ENCODE measurements around the gene CYP27A1. TPM values are rescaled to one million over a fixed set of nuclear protein-coding genes. Genes with fewer than 3 reads are reported as not detected.

The CYP27A1 gene
- total and polyA plus RNA-seq, 2 of the 8 experiments (the other 6 are each of a cell fraction or from before 2014, with no cell fraction given), result 5.4 to 14.7 TPM

DNA sequence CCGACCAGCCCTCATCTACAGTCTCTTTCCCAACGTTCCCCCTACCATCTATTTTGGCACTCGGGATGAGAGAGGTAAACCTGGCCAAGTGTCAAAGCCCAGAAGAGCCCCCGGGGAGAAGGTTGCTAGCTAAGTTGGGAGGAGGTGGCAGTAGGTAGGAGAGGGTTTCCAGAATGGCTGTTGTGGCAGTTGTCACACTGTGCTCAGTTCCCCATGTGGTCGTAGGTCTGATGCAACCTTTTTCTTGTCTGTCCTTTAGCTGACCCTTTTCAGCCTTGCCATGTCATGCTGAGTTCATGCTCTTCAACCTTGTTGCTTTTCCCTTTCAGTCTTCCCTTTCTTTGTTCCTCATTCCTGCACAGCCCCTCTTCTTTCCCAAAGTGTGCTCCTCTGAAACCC is 36.8 kb upstream of the CYP27A1 start:
- Histone ChIP-seq H2BK12ac (ENCODE audit: low read depth, low read length) (no peak overlapping the region), H2BK5ac (ENCODE audit: low read depth, low read length) (no peak overlapping the region), H3K79me1 (ENCODE audit: low read depth, low read length) (no peaks in the 10 kb centered on the region), H2BK20ac (ENCODE audit: low read length) (no peak overlapping the region), H3K18ac (ENCODE audit: extremely low read depth, low read length) (no peak overlapping the region), H4K5ac (ENCODE audit: insufficient read length, low read depth, low read length) (no peak overlapping the region), H2BK15ac (ENCODE audit: low read length) (no peak overlapping the region), H3K27ac (ENCODE audit: low read depth, low read length) (no peak overlapping the region), H3K4me2 (ENCODE audit: insufficient read depth in 1 of 2, low read depth in 2 of 2, low read length in 2 of 2) (no peak overlapping the region), H3K36me3 (ENCODE audit: control insufficient read depth in 2 of 4, insufficient read depth in 4 of 4, low read length in 3 of 4) (peaks cover 18 to 80% (median 47%) of the 10 kb centered on the region in 4 experiments), H3K4me3 (ENCODE audit: extremely low read depth in 1 of 4, insufficient read depth in 2 of 4, low read depth in 3 of 4, low read length in 4 of 4) (no peak overlapping the region), H4K20me1 (replicated peaks in 1 of 2; ENCODE audit: control insufficient read depth in 1 of 2, insufficient read depth in 2 of 2, low read length in 2 of 2) (peaks cover 2 to 3% of the 10 kb centered on the region in 2 experiments), H2AFZ (ENCODE audit: low read length) (no peak overlapping the region), H3K4me1 (replicated peaks in 1 of 4; ENCODE audit: control insufficient read depth in 3 of 4, insufficient read depth in 4 of 4, low read length in 3 of 4) (no peaks in the 10 kb centered on the region), H4K91ac (replicated peaks; ENCODE audit: insufficient read length, low read length) (no peak overlapping the region), H2AK5ac (ENCODE audit: low read depth, low read length) (no peak overlapping the region), H3K23ac (ENCODE audit: insufficient read length) (no peak overlapping the region), H3K4ac (replicated peaks; ENCODE audit: insufficient read length, low read depth, low read length) (no peak overlapping the region), H3K27me3 (replicated peaks in 1 of 4; ENCODE audit: control insufficient read depth in 3 of 4, extremely low read depth in 1 of 4, insufficient read depth in 3 of 4, low read length in 3 of 4) (no peaks in the 10 kb centered on the region), H3K23me2 (ENCODE audit: low read depth, low read length) (no peaks in the 10 kb centered on the region), H4K8ac (ENCODE audit: extremely low read depth, insufficient read depth, low read length) (no peak overlapping the region), H3K14ac (ENCODE audit: insufficient read length) (no peak overlapping the region), H3K9ac (replicated peaks in 1 of 4; ENCODE audit: extremely low read depth in 1 of 4, low read depth in 3 of 4, low read length in 3 of 4) (no peak overlapping the region), H2BK120ac (replicated peaks; ENCODE audit: low read depth, low read length) (no peak overlapping the region), H3K9me3 (ENCODE audit: insufficient read depth in 2 of 2, low read depth in 1 of 2, low read length in 1 of 2) (no peaks in the 10 kb centered on the region), H3K79me2 (ENCODE audit: control insufficient read depth in 1 of 2, insufficient read depth in 2 of 2, low read length in 2 of 2) (no peaks in the 10 kb centered on the region), H3K56ac (replicated peaks; ENCODE audit: insufficient read length, low read depth, low read length) (no peak overlapping the region)
- WGBS, 2 experiments (ENCODE audit: extremely low coverage in 1 of 2, insufficient coverage in 1 of 2, insufficient read length in 1 of 2, insufficient replicate concordance in 2 of 2, low coverage in 1 of 2, low lambda C conversion rate in 2 of 2, missing lambda C conversion rate in 1 of 2), result 89% methylated on average over 5 of the region's 5 CpGs; no CpG with 5 or more reads in 1 of the 2 experiments
- ChIA-PET POLR2A (ENCODE audit: partially characterized antibody) (no interaction called here), CTCF (ENCODE audit: partially characterized antibody) (interaction anchor here (0.9 to 7.8 kb wide), 5 partner anchors 12 to 103 kb away, joined by 3 to 39 read pairs (median 4); no protein-coding TSS in a partner anchor)
- no peak for DNase-seq (ENCODE audit: low read depth in 1 of 2, low spot score in 2 of 2)
- no peak for FAIRE-seq
- no peak for TF ChIP-seq GTF2F1 (IDR thresholded peaks at IDR 0.05; ENCODE audit: borderline replicate concordance, low read depth, low read length)
- TF ChIP-seq SAP30 (IDR thresholded peaks at IDR 0.05; ENCODE audit: insufficient read depth, insufficient replicate concordance, low read length), result no peak
- TF ChIP-seq TAF1 (IDR thresholded peaks at IDR 0.05; ENCODE audit: low read depth, low read length), result no peak
- TF ChIP-seq GABPA (IDR thresholded peaks at IDR 0.05; ENCODE audit: borderline replicate concordance, insufficient read depth, low read length), result no peak
- TF ChIP-seq, protein P1, sequence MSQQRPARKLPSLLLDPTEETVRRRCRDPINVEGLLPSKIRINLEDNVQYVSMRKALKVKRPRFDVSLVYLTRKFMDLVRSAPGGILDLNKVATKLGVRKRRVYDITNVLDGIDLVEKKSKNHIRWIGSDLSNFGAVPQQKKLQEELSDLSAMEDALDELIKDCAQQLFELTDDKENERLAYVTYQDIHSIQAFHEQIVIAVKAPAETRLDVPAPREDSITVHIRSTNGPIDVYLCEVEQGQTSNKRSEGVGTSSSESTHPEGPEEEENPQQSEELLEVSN (IDR thresholded peaks at IDR 0.05), result no peak
- TF ChIP-seq EP300 (IDR thresholded peaks at IDR 0.05; ENCODE audit: borderline replicate concordance in 1 of 2, low read depth in 2 of 2, low read length in 2 of 2), result no peak
- TF ChIP-seq BCL11A (IDR thresholded peaks at IDR 0.05; ENCODE audit: low read depth in 2 of 2, low read length in 2 of 2), result no peak
- TF ChIP-seq PHF8 (conservative IDR thresholded peaks at IDR 0.05; ENCODE audit: low read depth, low read length), result no peak
- no peak for TF ChIP-seq ZNF274 (IDR thresholded peaks at IDR 0.05; ENCODE audit: borderline replicate concordance, extremely low read depth, low read length)
- TF ChIP-seq EGR1 (IDR thresholded peaks at IDR 0.05; ENCODE audit: borderline replicate concordance, low read depth, low read length), result no peak
- TF ChIP-seq CBX5 (IDR thresholded peaks at IDR 0.05; ENCODE audit: low read depth, low read length), result no peak
- no peak for TF ChIP-seq YY1 (IDR thresholded peaks at IDR 0.05; ENCODE audit: low read depth, low read length)
